Esophagus (tissue), 2 donors: ENCODE data around the gene CRYL1. TPM values are rescaled to one million over a fixed set of nuclear protein-coding genes. Genes with fewer than 3 reads are reported as not detected.

Experiments used
- H3K27ac ChIP-seq, 2 donors: one replicate each; pipeline ENCODE4 v1.5.1; 2013; ENCODE audit warnings: low read depth in 2 of 2, mild to moderate bottlenecking in 2 of 2, inconsistent platforms in 1 of 2, low read length in 1 of 2, moderate library complexity in 1 of 2
- H3K27me3 ChIP-seq, 2 donors: one replicate each; pipeline ENCODE4 v1.6.1; 2013; ENCODE audit warnings: low read length in 2 of 2, control low read depth in 1 of 2, mild to moderate bottlenecking in 1 of 2; ENCODE audit not compliant: insufficient read depth in 2 of 2, control insufficient read depth in 1 of 2
- H3K36me3 ChIP-seq, 2 donors: one replicate each; pipeline ENCODE4 v1.6.1; 2013; ENCODE audit warnings: low read length in 1 of 2; ENCODE audit not compliant: control insufficient read depth in 2 of 2, insufficient read depth in 2 of 2
- H3K4me1 ChIP-seq, 2 donors: one replicate each; pipeline ENCODE4 v1.6.1; 2013; ENCODE audit warnings: low read length in 1 of 2; ENCODE audit not compliant: control insufficient read depth in 2 of 2, insufficient read depth in 2 of 2
- H3K4me3 ChIP-seq, 2 donors: one replicate each; pipeline ENCODE4 v1.5.1; 2013; ENCODE audit warnings: low read length in 2 of 2, mild to moderate bottlenecking in 2 of 2, low read depth in 1 of 2, moderate library complexity in 1 of 2
- H3K9me3 ChIP-seq, 2 donors: one replicate each; pipeline ENCODE4 v1.6.1; 2013; ENCODE audit warnings: mild to moderate bottlenecking in 2 of 2, low read depth in 1 of 2, low read length in 1 of 2, moderate library complexity in 1 of 2; ENCODE audit not compliant: control insufficient read depth in 2 of 2, insufficient read depth in 1 of 2
- WGBS, 2 donors: extraction: QIAGEN DNeasy Blood & Tissue Kit; methylation state at CpG; one replicate each; pipeline ENCODE4 v1.1.7; 2013; 5-methylcytosine and 5-hydroxymethylcytosine counted together
- polyA plus RNA-seq, 2 donors: library from polyadenylated mRNA; stranded (reverse); fragments of 200-250 nt; gene quantifications; one replicate each; pipeline ENCODE4 v1.2.3, GENCODE V29; 2013
- donor health status: healthy with polysubstance abuse.
- donor health status: Bipolar disorder and iron deficiency.

CRYL1 gene
- polyA plus RNA-seq, 2 donors = 12.6 to 21.6 TPM

- no peak overlapping the region for H3K4me3 ChIP-seq
- H3K9me3 ChIP-seq = no peaks in the 10 kb centered on the region
- H3K36me3 ChIP-seq = no peaks in the 10 kb centered on the region
- H3K27ac ChIP-seq = peak overlapping the region in 1 of 2 donors; percentile 31
- H3K4me1 ChIP-seq = no peaks in the 10 kb centered on the region
- no peaks in the 10 kb centered on the region for H3K27me3 ChIP-seq
These were observed 78.8 kb downstream of the CRYL1 start for GRCh38 chr13:20446900-20447299.

- H3K27ac ChIP-seq = peak overlapping the region in 1 of 2 donors; percentile 31
- 55 to 76% methylated on average over 1 of the region's 1 CpG for WGBS, 2 donors
These were observed 79.3 kb downstream of the CRYL1 start for GRCh38 chr13:20446405-20446804.

GRCh38 chr13:20442798-20443381 is 82.8 kb downstream of the CRYL1 start:
- peak overlapping the region; percentile 37 to 69 for H3K27ac ChIP-seq

More at GRCh38 chr13:20446405-20446804, 79.3 kb downstream of the CRYL1 start:
- H3K36me3 ChIP-seq = no peaks in the 10 kb centered on the region
- H3K4me1 ChIP-seq = no peaks in the 10 kb centered on the region
- H3K4me3 ChIP-seq = no peak overlapping the region
- no peaks in the 10 kb centered on the region for H3K9me3 ChIP-seq
- H3K27me3 ChIP-seq = no peaks in the 10 kb centered on the region

GRCh38 chr13:20442375-20442774 is 83.3 kb downstream of the CRYL1 start:
- Histone ChIP-seq H3K27ac (peak overlapping the region; percentile 69 to 72), H3K27me3 (no peaks in the 10 kb centered on the region), H3K4me3 (no peak overlapping the region), H3K9me3 (no peaks in the 10 kb centered on the region), H3K4me1 (peaks cover 3 to 4% of the 10 kb centered on the region in 2 donors), H3K36me3 (no peaks in the 10 kb centered on the region)

More at GRCh38 chr13:20442798-20443381, 82.8 kb downstream of the CRYL1 start:
- Histone ChIP-seq H3K4me3 (no peak overlapping the region), H3K4me1 (peaks cover 3 to 4% of the 10 kb centered on the region in 2 donors), H3K9me3 (no peaks in the 10 kb centered on the region), H3K36me3 (no peaks in the 10 kb centered on the region), H3K27me3 (no peaks in the 10 kb centered on the region)
- 61 to 64% methylated on average over 2 of the region's 2 CpGs for WGBS, 2 donors

GRCh38 chr13:20441879-20442278 is 83.8 kb downstream of the CRYL1 start:
- Histone ChIP-seq H3K4me1 (peaks cover 3 to 4% of the 10 kb centered on the region in 2 donors), H3K27me3 (no peaks in the 10 kb centered on the region), H3K9me3 (no peaks in the 10 kb centered on the region), H3K4me3 (no peak overlapping the region), H3K27ac (peak overlapping the region in 1 of 2 donors; percentile 69), H3K36me3 (no peaks in the 10 kb centered on the region)
- 45 to 46% methylated on average over 2 of the region's 2 CpGs for WGBS, 2 donors

- peaks cover 3 to 4% of the 10 kb centered on the region in 2 donors for H3K4me1 ChIP-seq
- no peaks in the 10 kb centered on the region for H3K9me3 ChIP-seq
These were observed 84.6 kb downstream of the CRYL1 start for GRCh38 chr13:20441056-20441455.

GRCh38 chr13:20439261-20439660 is 86.4 kb downstream of the CRYL1 start:
- Histone ChIP-seq H3K4me3 (no peak overlapping the region), H3K27ac (no peak overlapping the region), H3K27me3 (no peaks in the 10 kb centered on the region), H3K36me3 (no peaks in the 10 kb centered on the region), H3K4me1 (peaks cover 3 to 4% of the 10 kb centered on the region in 2 donors), H3K9me3 (no peaks in the 10 kb centered on the region)
- WGBS, 2 donors = 85 to 86% methylated on average over 4 of the region's 4 CpGs

More at GRCh38 chr13:20441056-20441455, 84.6 kb downstream of the CRYL1 start:
- Histone ChIP-seq H3K27me3 (no peaks in the 10 kb centered on the region), H3K27ac (no peak overlapping the region), H3K36me3 (no peaks in the 10 kb centered on the region), H3K4me3 (no peak overlapping the region)
- 63 to 77% methylated on average over 5 of the region's 5 CpGs for WGBS, 2 donors

GRCh38 chr13:20438801-20439200 is 86.9 kb downstream of the CRYL1 start:
- Histone ChIP-seq H3K36me3 (no peaks in the 10 kb centered on the region), H3K4me3 (no peak overlapping the region), H3K27ac (no peak overlapping the region), H3K9me3 (no peaks in the 10 kb centered on the region), H3K4me1 (peaks cover 3 to 4% of the 10 kb centered on the region in 2 donors), H3K27me3 (no peaks in the 10 kb centered on the region)
- 89 to 93% methylated on average over 6 of the region's 6 CpGs for WGBS, 2 donors

GRCh38 chr13:20436505-20436904 is 89.2 kb downstream of the CRYL1 start:
- peaks cover 4 to 7% of the 10 kb centered on the region in 2 donors for H3K4me1 ChIP-seq
- H3K4me3 ChIP-seq = no peak overlapping the region
- 94 to 96% methylated on average over 10 of the region's 10 CpGs for WGBS, 2 donors
- no peak overlapping the region for H3K27ac ChIP-seq
- no peaks in the 10 kb centered on the region for H3K9me3 ChIP-seq
- no peaks in the 10 kb centered on the region for H3K27me3 ChIP-seq
- no peaks in the 10 kb centered on the region for H3K36me3 ChIP-seq
